ENCODE data around the gene VAV1.

DNA sequence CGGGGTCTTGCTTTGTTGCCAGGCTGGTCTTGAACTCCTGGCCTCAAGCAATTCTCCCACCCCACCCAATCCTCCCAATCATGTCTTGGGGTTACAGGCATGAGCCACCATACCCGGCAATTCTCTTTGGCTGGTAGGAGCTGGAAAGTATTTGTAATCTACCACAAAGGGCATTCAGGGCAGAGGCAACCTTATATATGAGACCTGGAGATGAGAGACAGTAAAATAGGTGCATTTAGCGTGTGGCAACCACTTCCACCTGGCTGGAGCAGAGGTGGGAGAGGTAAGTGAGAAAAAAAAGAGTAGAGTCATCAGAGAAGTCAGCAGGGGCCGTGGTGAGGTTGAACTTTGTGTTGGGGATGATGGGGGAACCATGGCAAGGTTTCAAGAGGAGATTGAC, 36.8 kb downstream of the VAV1 start:
- TF ChIP-seq JUN (IDR thresholded peaks at IDR 0.05; ENCODE audit: borderline replicate concordance, low read depth, low read length), result no peak
- TF ChIP-seq JUN (CRISPR knock-in tag; IDR thresholded peaks at IDR 0.05; ENCODE audit: borderline replicate concordance), result no peak
- no peak for TF ChIP-seq XRCC4 (IDR thresholded peaks at IDR 0.05; ENCODE audit: extremely low read depth, insufficient read depth, insufficient read length)
- no peak for TF ChIP-seq FOXP1 (CRISPR knock-in tag; IDR thresholded peaks at IDR 0.05)
- no peak for TF ChIP-seq ZBTB7A (IDR thresholded peaks at IDR 0.05; ENCODE audit: borderline replicate concordance, control insufficient read depth, low read depth, low read length)
- TF ChIP-seq, protein P1, sequence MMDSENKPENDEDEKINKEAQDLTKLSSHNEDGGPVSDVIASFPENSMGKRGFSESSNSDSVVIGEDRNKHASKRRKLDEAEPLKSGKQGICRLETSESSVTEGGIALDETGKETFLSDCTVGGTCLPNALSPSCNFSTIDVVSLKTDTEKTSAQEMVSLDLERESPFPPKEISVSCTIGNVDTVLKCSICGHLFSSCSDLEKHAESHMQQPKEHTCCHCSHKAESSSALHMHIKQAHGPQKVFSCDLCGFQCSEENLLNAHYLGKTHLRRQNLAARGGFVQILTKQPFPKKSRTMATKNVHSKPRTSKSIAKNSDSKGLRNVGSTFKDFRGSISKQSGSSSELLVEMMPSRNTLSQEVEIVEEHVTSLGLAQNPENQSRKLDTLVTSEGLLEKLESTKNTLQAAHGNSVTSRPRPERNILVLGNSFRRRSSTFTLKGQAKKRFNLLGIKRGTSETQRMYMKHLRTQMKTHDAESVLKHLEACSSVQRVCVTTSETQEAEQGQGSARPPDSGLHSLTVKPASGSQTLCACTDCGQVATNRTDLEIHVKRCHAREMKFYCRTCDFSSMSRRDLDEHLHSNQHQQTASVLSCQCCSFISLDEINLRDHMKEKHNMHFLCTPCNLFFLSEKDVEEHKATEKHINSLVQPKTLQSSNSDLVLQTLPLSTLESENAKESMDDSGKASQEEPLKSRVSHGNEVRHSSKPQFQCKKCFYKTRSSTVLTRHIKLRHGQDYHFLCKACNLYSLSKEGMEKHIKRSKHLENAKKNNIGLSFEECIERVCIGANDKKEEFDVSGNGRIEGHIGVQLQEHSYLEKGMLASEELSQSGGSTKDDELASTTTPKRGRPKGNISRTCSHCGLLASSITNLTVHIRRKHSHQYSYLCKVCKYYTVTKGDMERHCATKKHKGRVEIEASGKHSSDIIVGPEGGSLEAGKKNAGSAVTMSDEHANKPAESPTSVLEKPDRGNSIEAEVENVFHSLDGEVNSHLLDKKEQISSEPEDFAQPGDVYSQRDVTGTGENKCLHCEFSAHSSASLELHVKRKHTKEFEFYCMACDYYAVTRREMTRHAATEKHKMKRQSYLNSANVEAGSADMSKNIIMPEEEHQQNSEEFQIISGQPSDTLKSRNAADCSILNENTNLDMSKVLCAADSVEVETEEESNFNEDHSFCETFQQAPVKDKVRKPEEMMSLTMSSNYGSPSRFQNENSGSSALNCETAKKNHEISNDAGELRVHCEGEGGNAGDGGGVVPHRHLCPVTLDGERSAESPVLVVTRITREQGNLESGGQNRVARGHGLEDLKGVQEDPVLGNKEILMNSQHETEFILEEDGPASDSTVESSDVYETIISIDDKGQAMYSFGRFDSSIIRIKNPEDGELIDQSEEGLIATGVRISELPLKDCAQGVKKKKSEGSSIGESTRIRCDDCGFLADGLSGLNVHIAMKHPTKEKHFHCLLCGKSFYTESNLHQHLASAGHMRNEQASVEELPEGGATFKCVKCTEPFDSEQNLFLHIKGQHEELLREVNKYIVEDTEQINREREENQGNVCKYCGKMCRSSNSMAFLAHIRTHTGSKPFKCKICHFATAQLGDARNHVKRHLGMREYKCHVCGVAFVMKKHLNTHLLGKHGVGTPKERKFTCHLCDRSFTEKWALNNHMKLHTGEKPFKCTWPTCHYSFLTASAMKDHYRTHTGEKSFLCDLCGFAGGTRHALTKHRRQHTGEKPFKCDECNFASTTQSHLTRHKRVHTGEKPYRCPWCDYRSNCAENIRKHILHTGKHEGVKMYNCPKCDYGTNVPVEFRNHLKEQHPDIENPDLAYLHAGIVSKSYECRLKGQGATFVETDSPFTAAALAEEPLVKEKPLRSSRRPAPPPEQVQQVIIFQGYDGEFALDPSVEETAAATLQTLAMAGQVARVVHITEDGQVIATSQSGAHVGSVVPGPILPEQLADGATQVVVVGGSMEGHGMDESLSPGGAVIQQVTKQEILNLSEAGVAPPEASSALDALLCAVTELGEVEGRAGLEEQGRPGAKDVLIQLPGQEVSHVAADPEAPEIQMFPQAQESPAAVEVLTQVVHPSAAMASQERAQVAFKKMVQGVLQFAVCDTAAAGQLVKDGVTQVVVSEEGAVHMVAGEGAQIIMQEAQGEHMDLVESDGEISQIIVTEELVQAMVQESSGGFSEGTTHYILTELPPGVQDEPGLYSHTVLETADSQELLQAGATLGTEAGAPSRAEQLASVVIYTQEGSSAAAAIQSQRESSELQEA (IDR thresholded peaks at IDR 0.05; ENCODE audit: low read depth), result no peak
- TF ChIP-seq, protein P2, sequence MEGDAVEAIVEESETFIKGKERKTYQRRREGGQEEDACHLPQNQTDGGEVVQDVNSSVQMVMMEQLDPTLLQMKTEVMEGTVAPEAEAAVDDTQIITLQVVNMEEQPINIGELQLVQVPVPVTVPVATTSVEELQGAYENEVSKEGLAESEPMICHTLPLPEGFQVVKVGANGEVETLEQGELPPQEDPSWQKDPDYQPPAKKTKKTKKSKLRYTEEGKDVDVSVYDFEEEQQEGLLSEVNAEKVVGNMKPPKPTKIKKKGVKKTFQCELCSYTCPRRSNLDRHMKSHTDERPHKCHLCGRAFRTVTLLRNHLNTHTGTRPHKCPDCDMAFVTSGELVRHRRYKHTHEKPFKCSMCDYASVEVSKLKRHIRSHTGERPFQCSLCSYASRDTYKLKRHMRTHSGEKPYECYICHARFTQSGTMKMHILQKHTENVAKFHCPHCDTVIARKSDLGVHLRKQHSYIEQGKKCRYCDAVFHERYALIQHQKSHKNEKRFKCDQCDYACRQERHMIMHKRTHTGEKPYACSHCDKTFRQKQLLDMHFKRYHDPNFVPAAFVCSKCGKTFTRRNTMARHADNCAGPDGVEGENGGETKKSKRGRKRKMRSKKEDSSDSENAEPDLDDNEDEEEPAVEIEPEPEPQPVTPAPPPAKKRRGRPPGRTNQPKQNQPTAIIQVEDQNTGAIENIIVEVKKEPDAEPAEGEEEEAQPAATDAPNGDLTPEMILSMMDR (IDR thresholded peaks at IDR 0.05 in 2 of 3, conservative IDR thresholded peaks at IDR 0.05 in 1 of 3; ENCODE audit: insufficient read depth in 2 of 3, low read depth in 1 of 3, low read length in 3 of 3), result no peak
- TF ChIP-seq JUND (IDR thresholded peaks at IDR 0.05; ENCODE audit: borderline replicate concordance, low read depth, low read length), result no peak
- no peak for TF ChIP-seq JUND (tag; IDR thresholded peaks at IDR 0.05; ENCODE audit: borderline replicate concordance, low read depth, low read length)

All from K562 (cell line).